SK-N-SH (cell line): ENCODE results near the gene ERBB2. TPM values are rescaled to one million over a fixed set of nuclear protein-coding genes. Genes with fewer than 3 reads are reported as not detected.

Experiments
- CTCF ChIA-PET: fragments of 300-600, 350-600 bp; formaldehyde crosslinking; extraction: SDS; loops from one replicate; lab custom pipeline; 2021; lab: Yijun Ruan, JAX
- POLR2A ChIA-PET: fragments of 350-600 bp; sonication (Branson Sonifier 250); formaldehyde crosslinking; extraction: SDS; loops from one replicate; lab custom pipeline; 2020; ENCODE audit warnings: antibody characterized with exemption, inconsistent platforms; lab: Yijun Ruan, JAX
- DNase-seq: peaks from one replicate; pipeline ENCODE4 v3.0.0; 2012
- H2AFZ ChIP-seq: fragments of 200-600 bp; sonication (generic); 2 replicates; pipeline ENCODE4 v1.8.1; 2016; ENCODE audit warnings: antibody characterized with exemption, mild to moderate bottlenecking, low read depth
- H3F3A ChIP-seq: fragments of 200-600 bp; sonication (generic); replicated peaks from 2 replicates; pipeline ENCODE3; 2016; ENCODE audit warnings: antibody characterized with exemption, mild to moderate bottlenecking; ENCODE audit not compliant: insufficient read depth
- H3K27ac ChIP-seq, 2 experiments: fragments of 200-500 bp in 1 of 2; fragments of 200-600 bp in 1 of 2; sonication (Bioruptor generic) in 1 of 2; sonication (generic), shearing (Covaris generic) in 1 of 2; 2 replicates each; pipeline versions ENCODE4 v1.5.1 to v1.6.1; 2014 to 2016; ENCODE audit warnings: low read depth in 2 of 2, inconsistent platforms in 1 of 2, low read length in 1 of 2, mild to moderate bottlenecking in 1 of 2, mixed read lengths in 1 of 2
- H3K27me3 ChIP-seq: fragments of 200-600 bp; sonication (generic), shearing (Covaris generic); 2 replicates; pipeline ENCODE4 v1.6.1; 2016; ENCODE audit warnings: mixed run types; ENCODE audit not compliant: insufficient read depth
- H3K36me3 ChIP-seq, 2 experiments: fragments of 200-500 bp in 1 of 2; fragments of 200-600 bp in 1 of 2; sonication (Bioruptor generic) in 1 of 2; sonication (generic) in 1 of 2; replicated peaks in 1 of 2; 2 replicates each; pipeline versions ENCODE3 to v1.5.1; 2014 to 2016; ENCODE audit warnings: low read length in 1 of 2, mild to moderate bottlenecking in 1 of 2; ENCODE audit not compliant: insufficient read depth in 2 of 2, control insufficient read depth in 1 of 2
- H3K4me1 ChIP-seq, 2 experiments: fragments of 200-500 bp in 1 of 2; fragments of 200-600 bp in 1 of 2; sonication (Bioruptor generic) in 1 of 2; sonication (generic), shearing (Covaris generic) in 1 of 2; 2 replicates each; pipeline versions ENCODE4 v1.5.1 to v1.6.1; 2014 to 2016; ENCODE audit warnings: low read depth in 1 of 2, low read length in 1 of 2, mixed run types in 1 of 2; ENCODE audit not compliant: insufficient read depth in 2 of 2, control insufficient read depth in 1 of 2
- H3K4me2 ChIP-seq: fragments of 200-600 bp; sonication (generic), shearing (Covaris generic); 2 replicates; pipeline ENCODE4 v1.6.1; 2017; ENCODE audit warnings: mixed run types
- H3K4me3 ChIP-seq, 2 experiments: fragments of 200-500 bp in 1 of 2; fragments of 200-600 bp in 1 of 2; sonication (Bioruptor generic) in 1 of 2; sonication (generic), shearing (Covaris generic) in 1 of 2; 2 replicates each; pipeline versions ENCODE4 v1.5.1 to v1.8.1; 2014 to 2016; ENCODE audit warnings: low read depth in 2 of 2, inconsistent platforms in 1 of 2, low read length in 1 of 2, mild to moderate bottlenecking in 1 of 2, mixed read lengths in 1 of 2, moderate library complexity in 1 of 2
- H3K79me2 ChIP-seq: fragments of 200-600 bp; sonication (generic); 2 replicates; pipeline ENCODE4 v1.8.1; 2017; ENCODE audit warnings: mild to moderate bottlenecking; ENCODE audit not compliant: insufficient read depth
- H3K9ac ChIP-seq: fragments of 200-600 bp; sonication (generic); 2 replicates; pipeline ENCODE4 v1.6.1; 2017; ENCODE audit warnings: mixed run types
- H3K9me2 ChIP-seq: fragments of 200-600 bp; sonication (generic); 2 replicates; pipeline ENCODE4 v1.6.1; 2017; ENCODE audit warnings: mixed run types
- H3K9me3 ChIP-seq: fragments of 200-600 bp; sonication (generic); 2 replicates; pipeline ENCODE4 v1.6.1; 2017; ENCODE audit warnings: mixed run types, mild to moderate bottlenecking, moderate library complexity
- H4K20me1 ChIP-seq: fragments of 200-600 bp; sonication (generic); 2 replicates; pipeline ENCODE4 v1.6.1; 2017; ENCODE audit warnings: mild to moderate bottlenecking, mixed run types; ENCODE audit not compliant: insufficient read depth
- EZH2phosphoT487 ChIP-seq: fragments of 200-600 bp; sonication (generic); IDR thresholded peaks from 2 replicates; pipeline ENCODE4 v1.6.1; 2017; ENCODE audit warnings: low read depth, mixed run types, mild to moderate bottlenecking, antibody characterized with exemption, moderate library complexity, borderline replicate concordance
- FOSL2 ChIP-seq: IDR thresholded peaks from 2 replicates; pipeline ENCODE4 v1.4.0; 2012; ENCODE audit warnings: low read depth, mild to moderate bottlenecking, moderate library complexity, borderline replicate concordance
- FOXJ3 ChIP-seq: sonication (generic); formaldehyde crosslinking; IDR thresholded peaks from 2 replicates; pipeline ENCODE4 v1.5.1; 2020; ENCODE audit warnings: mild to moderate bottlenecking, missing genetic modification reagents
- FOXM1 ChIP-seq: IDR thresholded peaks from 2 replicates; pipeline ENCODE4 v1.4.0; 2012; ENCODE audit warnings: low read depth, mild to moderate bottlenecking
- GABPA ChIP-seq: IDR thresholded peaks from 2 replicates; pipeline ENCODE4 v1.4.0; 2012; ENCODE audit warnings: low read depth, mild to moderate bottlenecking
- MXI1 ChIP-seq: IDR thresholded peaks from 2 replicates; pipeline ENCODE4 v1.6.1; 2012; ENCODE audit warnings: mild to moderate bottlenecking, low read depth, low read length, improper control_type of control experiment
- NRF1 ChIP-seq: IDR thresholded peaks from 2 replicates; pipeline ENCODE4 v1.6.1; 2012; ENCODE audit warnings: low read depth, mild to moderate bottlenecking, low read length
- POLR2AphosphoS5 ChIP-seq: IDR thresholded peaks from 2 replicates; pipeline ENCODE4 v1.6.1; 2012; ENCODE audit warnings: low read depth, low read length
- RFX5 ChIP-seq: IDR thresholded peaks from 2 replicates; pipeline ENCODE4 v1.6.1; 2012; ENCODE audit warnings: mild to moderate bottlenecking, improper control_type of control experiment, low read length
- SMC3 ChIP-seq: IDR thresholded peaks from 2 replicates; pipeline ENCODE4 v1.6.1; 2012; ENCODE audit warnings: low read depth, low read length, improper control_type of control experiment
- TAF1 ChIP-seq: IDR thresholded peaks from 2 replicates; pipeline ENCODE4 v1.6.1; 2012; ENCODE audit warnings: low read depth, mild to moderate bottlenecking, low read length, moderate library complexity, borderline replicate concordance
- TCF12 ChIP-seq: IDR thresholded peaks from 2 replicates; pipeline ENCODE4 v1.4.0; 2012
- YY1 ChIP-seq: IDR thresholded peaks from 2 replicates; pipeline ENCODE4 v1.4.0; 2012; ENCODE audit warnings: low read depth, mild to moderate bottlenecking
- WGBS: methylation state at CpG from one replicate; pipeline ENCODE4 v1.1.6; 2017; ENCODE audit warnings: low lambda C conversion rate; 5-methylcytosine and 5-hydroxymethylcytosine counted together
- polyA plus RNA-seq, 3 experiments: library from polyadenylated mRNA; depleted of rRNA; stranded (reverse); fragments of >200 nt; gene quantifications; 2 replicates each; pipeline ENCODE4 v1.2.3, GENCODE V29; 2012
- TF ChIP-seq, protein P1 (sequence below): fragments of 150-350 bp; IDR thresholded peaks from 2 replicates; pipeline ENCODE4 v1.6.1; 2016; ENCODE audit warnings: mild to moderate bottlenecking, low read depth, low read length
- TF ChIP-seq, protein P2 (sequence below): fragments of 150-350 bp; IDR thresholded peaks from 2 replicates; pipeline ENCODE4 v1.6.1; 2017; ENCODE audit warnings: antibody characterized with exemption, low read length, low read depth, borderline replicate concordance
- TF ChIP-seq, protein P3 (sequence below): IDR thresholded peaks from 2 replicates; pipeline ENCODE4 v1.4.0; 2012; ENCODE audit warnings: low read depth, borderline replicate concordance

ERBB2 gene
- polyA plus RNA-seq, 1 of the 3 experiments (the other 2 are of a cell fraction) = 1.9 TPM

DNA sequence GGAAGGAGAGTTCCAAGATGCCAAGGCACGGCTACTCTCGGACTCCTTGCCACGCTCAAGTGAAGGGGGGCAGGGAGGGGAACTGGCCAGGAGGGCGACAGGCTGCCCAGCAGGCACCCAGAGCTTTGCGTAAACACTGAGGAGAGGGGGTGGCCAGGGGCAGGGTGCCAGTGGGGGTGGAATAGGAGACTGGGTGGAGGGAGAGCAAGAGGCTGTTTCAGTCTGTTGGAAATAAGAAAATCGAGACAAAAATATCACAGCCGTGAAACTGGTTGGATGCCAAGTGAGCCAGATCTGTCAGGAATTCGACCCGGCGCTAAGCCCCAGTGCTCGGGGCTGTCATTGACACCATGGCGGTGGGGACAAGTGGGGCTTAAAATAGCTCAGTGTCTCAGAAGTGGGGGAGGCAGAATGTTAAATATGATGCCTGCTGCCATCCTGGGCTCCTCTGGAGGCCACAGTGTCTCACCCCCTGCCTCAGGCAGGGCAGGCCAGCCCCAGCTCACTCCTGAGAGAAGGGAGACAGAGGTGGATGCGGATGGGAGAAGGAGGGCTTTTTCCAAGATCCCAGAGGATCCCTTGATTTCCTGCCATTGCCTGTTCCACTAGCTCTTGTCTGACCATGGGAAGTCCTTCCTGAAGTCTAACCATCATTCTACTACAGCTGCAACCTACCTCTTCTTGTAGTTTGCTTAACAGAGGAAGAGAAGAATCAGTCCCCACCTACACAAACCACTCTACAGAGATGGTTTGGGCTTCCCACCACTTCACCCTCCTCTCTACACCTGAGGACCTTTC, 22.1 kb upstream of the ERBB2 start:
- Histone ChIP-seq H3K9ac (no peak overlapping the region), H3K4me1 (no peaks in the 10 kb centered on the region), H3K9me2 (no peaks in the 10 kb centered on the region)
- POLR2A ChIA-PET = no interaction called here
- TF ChIP-seq EZH2phosphoT487 = no peak
- TF ChIP-seq, protein P1, sequence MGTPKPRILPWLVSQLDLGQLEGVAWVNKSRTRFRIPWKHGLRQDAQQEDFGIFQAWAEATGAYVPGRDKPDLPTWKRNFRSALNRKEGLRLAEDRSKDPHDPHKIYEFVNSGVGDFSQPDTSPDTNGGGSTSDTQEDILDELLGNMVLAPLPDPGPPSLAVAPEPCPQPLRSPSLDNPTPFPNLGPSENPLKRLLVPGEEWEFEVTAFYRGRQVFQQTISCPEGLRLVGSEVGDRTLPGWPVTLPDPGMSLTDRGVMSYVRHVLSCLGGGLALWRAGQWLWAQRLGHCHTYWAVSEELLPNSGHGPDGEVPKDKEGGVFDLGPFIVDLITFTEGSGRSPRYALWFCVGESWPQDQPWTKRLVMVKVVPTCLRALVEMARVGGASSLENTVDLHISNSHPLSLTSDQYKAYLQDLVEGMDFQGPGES = no peak
- TF ChIP-seq NRF1 = no peak
- no peak for TF ChIP-seq RFX5
- no peak for TF ChIP-seq FOSL2
- no peak for TF ChIP-seq YY1
- TF ChIP-seq TAF1 = no peak
- no peak for TF ChIP-seq SMC3
- TF ChIP-seq FOXJ3 = no peak
- TF ChIP-seq FOXM1 = no peak
- no peak for TF ChIP-seq POLR2AphosphoS5
- no peak for TF ChIP-seq MXI1
- TF ChIP-seq, protein P2, sequence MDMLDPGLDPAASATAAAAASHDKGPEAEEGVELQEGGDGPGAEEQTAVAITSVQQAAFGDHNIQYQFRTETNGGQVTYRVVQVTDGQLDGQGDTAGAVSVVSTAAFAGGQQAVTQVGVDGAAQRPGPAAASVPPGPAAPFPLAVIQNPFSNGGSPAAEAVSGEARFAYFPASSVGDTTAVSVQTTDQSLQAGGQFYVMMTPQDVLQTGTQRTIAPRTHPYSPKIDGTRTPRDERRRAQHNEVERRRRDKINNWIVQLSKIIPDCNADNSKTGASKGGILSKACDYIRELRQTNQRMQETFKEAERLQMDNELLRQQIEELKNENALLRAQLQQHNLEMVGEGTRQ = no peak
- no peak for TF ChIP-seq TCF12
- no peak for TF ChIP-seq GABPA
- TF ChIP-seq, protein P3, sequence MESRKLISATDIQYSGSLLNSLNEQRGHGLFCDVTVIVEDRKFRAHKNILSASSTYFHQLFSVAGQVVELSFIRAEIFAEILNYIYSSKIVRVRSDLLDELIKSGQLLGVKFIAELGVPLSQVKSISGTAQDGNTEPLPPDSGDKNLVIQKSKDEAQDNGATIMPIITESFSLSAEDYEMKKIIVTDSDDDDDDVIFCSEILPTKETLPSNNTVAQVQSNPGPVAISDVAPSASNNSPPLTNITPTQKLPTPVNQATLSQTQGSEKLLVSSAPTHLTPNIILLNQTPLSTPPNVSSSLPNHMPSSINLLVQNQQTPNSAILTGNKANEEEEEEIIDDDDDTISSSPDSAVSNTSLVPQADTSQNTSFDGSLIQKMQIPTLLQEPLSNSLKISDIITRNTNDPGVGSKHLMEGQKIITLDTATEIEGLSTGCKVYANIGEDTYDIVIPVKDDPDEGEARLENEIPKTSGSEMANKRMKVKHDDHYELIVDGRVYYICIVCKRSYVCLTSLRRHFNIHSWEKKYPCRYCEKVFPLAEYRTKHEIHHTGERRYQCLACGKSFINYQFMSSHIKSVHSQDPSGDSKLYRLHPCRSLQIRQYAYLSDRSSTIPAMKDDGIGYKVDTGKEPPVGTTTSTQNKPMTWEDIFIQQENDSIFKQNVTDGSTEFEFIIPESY = no peak
- TF ChIP-seq, all 33 proteins: peak for 0
- 87% methylated on average over 13 of the region's 13 CpGs for WGBS
- H3K27ac ChIP-seq = no peak overlapping the region
- H3K4me3 ChIP-seq = no peak overlapping the region
- H3K9me3 ChIP-seq = no peaks in the 10 kb centered on the region
- no peaks in the 10 kb centered on the region for H3F3A ChIP-seq
- no peak for DNase-seq
- no peaks in the 10 kb centered on the region for H3K27me3 ChIP-seq
- CTCF ChIA-PET = interaction anchor here (0.8 to 15.0 kb wide), 5 partner anchors 7 to 55 kb away, joined by 3 to 279 read pairs (median 6); partner anchors contain the start of genes PNMT and PPP1R1B
- no peak overlapping the region for H3K4me2 ChIP-seq
- H2AFZ ChIP-seq = no peak overlapping the region
- no peaks in the 10 kb centered on the region for H4K20me1 ChIP-seq
- no peaks in the 10 kb centered on the region for H3K79me2 ChIP-seq
- no peaks in the 10 kb centered on the region for H3K36me3 ChIP-seq
